ENCODE data around the gene LRRC75A.
"Not testable (repeated sequence)": the region's sequence is repeated elsewhere in the genome, so short reads cannot be mapped to it uniquely, and the experiment has no call there.

The LRRC75A gene

DNA sequence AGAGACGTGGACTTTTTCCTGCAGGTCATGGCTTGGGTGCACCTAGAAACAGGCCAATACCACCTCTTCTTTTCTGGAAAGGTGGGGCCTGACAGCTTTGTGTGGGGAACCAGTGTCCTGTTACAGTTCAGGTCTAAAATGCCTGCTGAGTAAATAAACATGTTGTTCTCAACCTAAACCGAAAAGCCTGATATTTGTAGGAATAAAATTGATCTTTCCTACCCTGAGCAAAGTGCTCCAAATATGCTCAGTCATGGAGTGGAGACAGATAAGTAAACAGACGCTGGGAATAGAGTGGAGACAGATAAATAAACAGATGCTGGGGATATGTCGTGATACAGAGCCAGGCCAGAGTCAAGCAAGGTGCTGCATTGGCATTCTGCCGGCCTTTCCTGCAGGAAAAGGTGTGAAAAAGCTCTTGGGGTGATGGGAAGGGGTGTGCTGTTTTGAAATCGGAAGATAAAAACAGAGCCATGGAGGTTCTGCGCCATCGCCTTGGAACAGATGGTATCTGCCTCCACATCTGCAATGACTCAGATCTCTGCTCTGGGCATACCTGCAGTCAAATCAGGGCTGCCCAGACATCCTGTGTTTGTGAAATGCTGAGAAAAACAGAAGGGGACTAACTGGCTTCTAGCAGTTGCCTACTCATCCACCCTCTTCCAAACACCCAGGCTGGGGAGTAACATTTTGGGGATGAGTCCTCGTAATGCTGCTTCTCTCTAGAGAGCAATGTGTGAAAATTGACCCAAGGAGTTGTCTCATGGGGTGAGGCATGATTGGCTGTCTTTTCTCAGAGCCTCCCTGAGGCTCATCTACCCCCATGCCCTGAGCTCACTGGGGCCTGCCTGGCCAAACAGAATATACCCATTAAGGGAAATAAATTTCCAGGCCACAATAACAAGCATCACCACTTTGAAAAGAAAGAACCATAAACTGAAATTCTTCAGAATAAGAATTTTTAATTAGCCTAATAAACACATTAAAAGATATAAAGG lies 93.4 kb downstream of the LRRC75A start:
- DNase-seq (ENCODE audit: low read depth, low spot score), result no peak

DNA sequence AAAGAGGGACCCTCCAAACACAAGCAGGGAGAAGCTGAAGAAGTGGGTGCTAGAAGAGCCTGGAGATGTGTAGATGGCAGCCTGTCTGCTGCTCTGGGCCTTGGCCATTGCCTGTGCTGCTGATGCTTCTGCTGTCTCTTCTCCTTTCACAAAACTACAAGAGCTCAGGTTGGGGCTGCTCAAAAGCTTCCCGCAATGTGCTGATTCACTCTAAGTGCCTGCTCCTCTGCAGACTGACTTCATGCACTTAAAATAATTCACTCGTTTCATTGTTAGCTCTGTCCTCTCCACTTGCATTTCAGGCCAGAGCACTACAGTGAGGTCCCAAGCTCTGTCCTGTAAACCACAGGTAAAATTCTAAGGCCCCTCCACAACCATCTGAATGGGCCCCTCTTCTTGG lies 95.3 kb downstream of the LRRC75A start:
- DNase-seq (ENCODE audit: low read depth, low spot score), result not testable (repeated sequence)

DNA sequence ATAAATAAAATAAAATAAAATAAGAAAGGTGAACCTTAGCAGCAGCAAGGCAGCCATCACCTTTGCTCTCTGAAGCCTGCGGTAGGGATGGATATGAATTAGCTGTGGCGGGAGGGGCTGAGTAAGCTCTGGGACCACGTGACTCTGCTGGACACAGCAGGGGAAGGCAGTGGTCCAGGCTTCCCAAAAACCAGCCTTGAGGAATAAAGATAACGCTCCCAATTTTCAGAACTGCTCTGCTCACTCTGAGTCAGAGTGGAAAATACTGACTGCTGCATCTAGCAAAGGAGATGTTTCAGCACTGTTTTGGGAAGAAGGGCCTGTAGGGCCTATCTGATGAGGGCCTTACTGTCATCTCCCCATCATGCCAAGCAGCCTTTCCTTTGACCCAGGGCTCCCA lies 96.1 kb downstream of the LRRC75A start:
- DNase-seq (ENCODE audit: low read depth, low spot score), result not testable (repeated sequence)

DNA sequence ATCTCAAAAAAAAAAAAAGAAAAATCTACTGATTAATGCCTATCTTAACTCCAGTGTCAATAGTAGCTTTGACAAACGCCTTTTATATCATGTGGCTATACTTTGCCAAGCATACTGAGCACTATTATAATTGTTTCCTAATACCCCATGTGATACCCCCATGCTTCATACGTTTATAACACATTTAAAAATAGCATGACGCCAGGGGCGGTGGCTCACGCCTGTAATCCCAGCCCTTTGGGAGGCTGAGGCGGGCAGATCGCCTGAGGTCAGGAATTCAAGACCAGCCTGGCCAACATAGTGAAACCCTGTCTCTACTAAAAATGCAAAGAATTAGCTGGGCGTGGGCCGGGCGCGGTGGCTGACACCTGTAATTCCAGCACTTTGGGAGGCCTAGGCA lies 99.5 kb downstream of the LRRC75A start:
- not testable (repeated sequence) for DNase-seq (ENCODE audit: low read depth, low spot score)
